NB4 (cell line): ENCODE measurements around the gene MYO1A.

Source experiments
- CTCF ChIP-seq: IDR thresholded peaks from one replicate; pipeline ENCODE4 v1.5.1; 2012; ENCODE audit warnings: low read depth, low read length
- MAX ChIP-seq: IDR thresholded peaks from 2 replicates; pipeline ENCODE4 v1.6.1; 2011; ENCODE audit warnings: low read depth, low read length
- MYC ChIP-seq: IDR thresholded peaks from 2 replicates; pipeline ENCODE4 v1.6.1; 2011; ENCODE audit warnings: low read depth, low read length
- POLR2A ChIP-seq: IDR thresholded peaks from 2 replicates; pipeline ENCODE4 v1.6.1; 2011; ENCODE audit warnings: mild to moderate bottlenecking; ENCODE audit not compliant: insufficient read length; ENCODE audit errors: extremely low read depth

- TF ChIP-seq POLR2A: no peak
- no peak for TF ChIP-seq CTCF
- TF ChIP-seq MAX: no peak
- no peak for TF ChIP-seq MYC
Measured at GRCh38 chr12:57090924-57091637, 41.2 kb upstream of the MYO1A start.
